Measurements from ENCODE around the gene ADGRL3. TPM values are rescaled to one million over a fixed set of nuclear protein-coding genes. Genes with fewer than 3 reads are reported as not detected.
"Not testable (repeated sequence)": the region's sequence is repeated elsewhere in the genome, so short reads cannot be mapped to it uniquely, and the experiment has no call there.

Gene ADGRL3
- total RNA-seq, 4 donors from 2014 or later, result 0.67 to 4.6 (median 1.6) TPM

DNA sequence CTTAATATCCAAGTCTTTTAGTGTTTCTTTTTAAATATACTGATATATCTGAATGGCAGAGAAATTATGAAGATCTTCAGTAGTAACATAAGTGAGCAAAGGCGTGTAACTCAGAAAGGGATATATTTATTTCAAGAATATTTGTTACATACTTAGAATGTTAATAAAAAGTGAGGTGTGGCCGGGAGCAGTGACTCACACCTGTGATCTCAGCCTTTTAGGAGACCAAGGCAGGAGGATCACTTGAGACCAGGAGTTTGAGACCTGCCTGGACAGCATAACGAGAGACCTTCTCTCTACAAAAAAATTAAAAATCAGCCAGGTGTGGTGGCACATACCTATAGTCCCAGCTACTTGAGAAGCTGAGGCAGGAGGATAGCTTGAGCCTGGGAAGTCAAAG, 651.0 kb downstream of the ADGRL3 start:
- H3K4me1 ChIP-seq, result no peaks in the 10 kb centered on the region
- no peaks in the 10 kb centered on the region for H3K27me3 ChIP-seq
- TF ChIP-seq CTCF (IDR thresholded peaks at IDR 0.05), result no peak
- no peak for TF ChIP-seq POLR2A (IDR thresholded peaks at IDR 0.05)
- H3K9me3 ChIP-seq, result no peaks in the 10 kb centered on the region
- intact Hi-C loops (cut with DNase I), result no loop called here
- DNase-seq, result no peak
- 91 to 94% methylated on average over 3 of the region's 3 CpGs for WGBS, 2 donors
- no peak overlapping the region for H3K4me3 ChIP-seq (replicated peaks in 1 of 3)
- H3K36me3 ChIP-seq, result no peaks in the 10 kb centered on the region
- no peak overlapping the region for H3K27ac ChIP-seq

- 94 to 99% methylated on average over 5 of the region's 5 CpGs for WGBS, 2 donors
Observed at GRCh38 chr4:61852105-61852504, 652.0 kb downstream of the ADGRL3 start.

GRCh38 chr4:61853041-61853440, 652.9 kb downstream of the ADGRL3 start:
- intact Hi-C loops (cut with DNase I), result no loop called here
- H3K4me1 ChIP-seq, result no peaks in the 10 kb centered on the region
- WGBS, 2 donors, result 89 to 93% methylated on average over 6 of the region's 6 CpGs
- H3K36me3 ChIP-seq, result no peaks in the 10 kb centered on the region
- no peak for TF ChIP-seq CTCF (IDR thresholded peaks at IDR 0.05)
- no peak for TF ChIP-seq POLR2A (IDR thresholded peaks at IDR 0.05)
- no peak for DNase-seq
- no peak overlapping the region for H3K4me3 ChIP-seq (replicated peaks in 1 of 3)
- H3K27me3 ChIP-seq, result no peaks in the 10 kb centered on the region
- H3K27ac ChIP-seq, result no peak overlapping the region
- H3K9me3 ChIP-seq, result no peaks in the 10 kb centered on the region

More at GRCh38 chr4:61852105-61852504, 652.0 kb downstream of the ADGRL3 start:
- H3K9me3 ChIP-seq; H3K4me1 ChIP-seq; H3K4me3 ChIP-seq (replicated peaks in 1 of 3); H3K27me3 ChIP-seq; intact Hi-C loops (cut with DNase I); DNase-seq; H3K27ac ChIP-seq; H3K36me3 ChIP-seq: not testable (repeated sequence)

DNA sequence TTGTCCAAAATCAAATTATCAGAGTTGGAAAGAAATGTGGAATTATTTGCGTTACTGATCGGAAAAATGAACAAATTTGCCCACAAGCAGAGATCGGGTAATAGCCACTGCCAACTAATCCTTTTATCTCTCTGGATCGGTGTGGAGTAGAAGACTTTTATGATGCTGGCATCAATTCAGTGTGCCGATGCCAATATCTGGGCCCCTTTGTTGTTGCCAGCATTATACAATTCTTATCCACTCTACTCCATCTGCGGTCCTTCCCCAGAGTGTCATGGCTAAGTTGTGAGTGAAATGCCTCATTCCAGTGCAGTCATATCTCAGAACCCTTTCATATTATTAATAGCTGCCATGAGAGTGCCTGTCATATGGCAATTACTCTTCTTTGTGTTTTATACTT, 660.2 kb downstream of the ADGRL3 start:
- no peaks in the 10 kb centered on the region for H3K36me3 ChIP-seq
- no peaks in the 10 kb centered on the region for H3K4me1 ChIP-seq
- H3K9me3 ChIP-seq, result no peaks in the 10 kb centered on the region
- H3K27ac ChIP-seq, result no peak overlapping the region
- TF ChIP-seq CTCF (IDR thresholded peaks at IDR 0.05), result no peak
- WGBS, 2 donors, result 81 to 91% methylated on average over 6 of the region's 6 CpGs
- H3K27me3 ChIP-seq, result no peaks in the 10 kb centered on the region
- intact Hi-C loops (cut with DNase I), result no loop called here
- no peak for DNase-seq
- no peak overlapping the region for H3K4me3 ChIP-seq (replicated peaks in 1 of 3)

DNA sequence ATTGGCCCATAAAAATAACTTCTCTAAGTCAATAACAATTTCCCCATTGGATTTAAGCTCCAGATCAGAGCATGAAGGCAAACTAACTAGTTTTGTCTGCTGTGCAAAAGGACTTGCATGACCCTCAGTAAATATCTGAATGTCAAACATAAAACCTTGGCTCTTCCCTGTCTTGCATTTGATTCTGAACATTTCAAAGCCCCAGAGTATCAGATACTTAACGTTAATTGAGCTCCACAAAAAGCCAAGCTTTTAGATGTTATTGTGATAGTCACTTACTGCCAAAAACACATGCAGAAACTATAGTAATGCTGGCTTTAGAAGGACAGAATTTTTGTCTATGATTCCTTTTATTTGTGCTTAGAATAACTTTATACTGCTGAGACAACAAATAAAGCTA, 664.2 kb downstream of the ADGRL3 start:
- no peak overlapping the region for H3K4me3 ChIP-seq (replicated peaks in 1 of 3)
- no peaks in the 10 kb centered on the region for H3K9me3 ChIP-seq
- H3K36me3 ChIP-seq, result no peaks in the 10 kb centered on the region
- H3K27ac ChIP-seq, result no peak overlapping the region
- TF ChIP-seq CTCF (IDR thresholded peaks at IDR 0.05), result no peak
- no peaks in the 10 kb centered on the region for H3K27me3 ChIP-seq
- no peaks in the 10 kb centered on the region for H3K4me1 ChIP-seq
- DNase-seq, result no peak
- intact Hi-C loops (cut with DNase I), result no loop called here
- 65 to 66% methylated on average over 1 of the region's 1 CpG for WGBS, 2 donors

- no peaks in the 10 kb centered on the region for H3K27me3 ChIP-seq
- intact Hi-C loops (cut with DNase I), result no loop called here
- H3K36me3 ChIP-seq, result no peaks in the 10 kb centered on the region
- DNase-seq, result no peak
- TF ChIP-seq POLR2A (IDR thresholded peaks at IDR 0.05) (no peak), CTCF (IDR thresholded peaks at IDR 0.05) (no peak)
- WGBS, 2 donors, result 59 to 70% methylated on average over 4 of the region's 4 CpGs
- H3K4me1 ChIP-seq, result no peaks in the 10 kb centered on the region
- H3K27ac ChIP-seq, result no peak overlapping the region
- no peak overlapping the region for H3K4me3 ChIP-seq (replicated peaks in 1 of 3)
- no peaks in the 10 kb centered on the region for H3K9me3 ChIP-seq
Observed at GRCh38 chr4:61866378-61867030, 666.4 kb downstream of the ADGRL3 start.

Data from thyroid gland (tissue), 4 donors.